Neural cell (in vitro differentiated cells): ENCODE measurements around the gene CRADD. TPM values are rescaled to one million over a fixed set of nuclear protein-coding genes. Genes with fewer than 3 reads are reported as not detected.

ENCODE experiments used
- H2AFZ ChIP-seq: fragments of 200-600, 300-800 bp; sonication (generic), shearing (Covaris generic); 2 replicates; pipeline ENCODE4 v1.6.0; 2014; ENCODE audit warnings: low read depth, mild to moderate bottlenecking, antibody characterized with exemption, low read length, moderate library complexity
- H3F3A ChIP-seq: fragments of 200-600 bp; shearing (Covaris generic); 2 replicates; pipeline ENCODE4 v1.6.1; 2016; ENCODE audit warnings: mild to moderate bottlenecking, moderate library complexity, mixed read lengths, antibody characterized with exemption, low read length; ENCODE audit not compliant: insufficient read depth, poor library complexity, severe bottlenecking
- H3K27ac ChIP-seq: fragments of 200-600, 300-800 bp; sonication (generic), shearing (Covaris generic); 2 replicates; pipeline ENCODE4 v1.5.1; 2014; ENCODE audit warnings: mild to moderate bottlenecking, low read length, moderate library complexity
- H3K27me3 ChIP-seq: fragments of 300-800, 200-600 bp; sonication (generic), shearing (Covaris generic); 2 replicates; pipeline ENCODE4 v1.6.0; 2014; ENCODE audit warnings: mild to moderate bottlenecking, low read depth, low read length, moderate library complexity; ENCODE audit not compliant: insufficient read depth
- H3K36me3 ChIP-seq: fragments of 300-800, 200-600 bp; sonication (generic), shearing (Covaris generic); 2 replicates; pipeline ENCODE4 v1.5.1; 2014; ENCODE audit warnings: mild to moderate bottlenecking, antibody characterized with exemption, low read length, moderate library complexity; ENCODE audit not compliant: insufficient read depth
- H3K4me2 ChIP-seq: fragments of 300-800, 200-600 bp; sonication (generic), shearing (Covaris generic); 2 replicates; pipeline ENCODE4 v1.6.0; 2014; ENCODE audit warnings: mild to moderate bottlenecking, low read length
- H3K4me3 ChIP-seq: fragments of 300-800, 200-600 bp; sonication (generic), shearing (Covaris generic); 2 replicates; pipeline ENCODE4 v1.5.1; 2014; ENCODE audit warnings: mild to moderate bottlenecking, low read length, moderate library complexity
- H3K79me2 ChIP-seq: fragments of 200-600 bp; shearing (Covaris generic); replicated peaks from 2 replicates; pipeline ENCODE4 v1.6.0; 2014; ENCODE audit warnings: mild to moderate bottlenecking, low read length, moderate library complexity; ENCODE audit not compliant: insufficient read depth
- H3K9ac ChIP-seq: fragments of 300-800, 200-600 bp; sonication (generic), shearing (Covaris generic); 2 replicates; pipeline ENCODE4 v1.6.1; 2016; ENCODE audit warnings: mild to moderate bottlenecking, low read length, mixed read lengths
- H3K9me2 ChIP-seq: fragments of 200-600 bp; shearing (Covaris generic); 2 replicates; pipeline ENCODE4 v1.6.1; 2016; ENCODE audit warnings: mild to moderate bottlenecking, low read length, mixed read lengths; ENCODE audit not compliant: insufficient read depth
- H3K9me3 ChIP-seq: fragments of 200-600, 300-800 bp; sonication (generic), shearing (Covaris generic); 2 replicates; pipeline ENCODE4 v1.6.1; 2016; ENCODE audit warnings: mild to moderate bottlenecking, mixed run types, low read length, moderate library complexity, mixed read lengths
- H4K20me1 ChIP-seq: fragments of 200-600 bp; shearing (Covaris generic); 2 replicates; pipeline ENCODE4 v1.6.1; 2016; ENCODE audit warnings: mild to moderate bottlenecking, mixed run types; ENCODE audit not compliant: insufficient read depth
- CTCF ChIP-seq: fragments of 450-650 bp; IDR thresholded peaks from 2 replicates; pipeline ENCODE4 v1.5.1; 2014; ENCODE audit warnings: antibody characterized with exemption, mild to moderate bottlenecking, moderate library complexity; ENCODE audit not compliant: poor library complexity, severe bottlenecking
- EP300 ChIP-seq: fragments of 450-650 bp; conservative IDR thresholded peaks from 2 replicates; pipeline ENCODE4 v1.6.1; 2014; ENCODE audit warnings: antibody characterized with exemption, mild to moderate bottlenecking, moderate library complexity; ENCODE audit not compliant: poor library complexity, severe bottlenecking
- EZH2 ChIP-seq: fragments of 200-600, 300-800 bp; shearing (Covaris generic), sonication (generic); IDR thresholded peaks from 2 replicates; pipeline ENCODE4 v1.6.1; 2014; ENCODE audit warnings: antibody characterized with exemption, low read length, borderline replicate concordance, mild to moderate bottlenecking; ENCODE audit not compliant: insufficient read depth, poor library complexity, severe bottlenecking
- MXI1 ChIP-seq: fragments of 450-650 bp; conservative IDR thresholded peaks from 2 replicates; pipeline ENCODE4 v1.6.1; 2014; ENCODE audit warnings: antibody characterized with exemption, mild to moderate bottlenecking; ENCODE audit not compliant: poor library complexity, severe bottlenecking
- POLR2AphosphoS5 ChIP-seq: IDR thresholded peaks from 2 replicates; pipeline ENCODE4 v1.6.1; 2012
- RAD21 ChIP-seq: fragments of 450-650 bp; conservative IDR thresholded peaks from 2 replicates; pipeline ENCODE4 v1.6.1; 2014; ENCODE audit warnings: antibody characterized with exemption, mild to moderate bottlenecking, moderate library complexity
- REST ChIP-seq: IDR thresholded peaks from 2 replicates; pipeline ENCODE4 v1.6.1; 2012; ENCODE audit warnings: borderline replicate concordance
- SMC3 ChIP-seq: fragments of 450-650 bp; conservative IDR thresholded peaks from 2 replicates; pipeline ENCODE4 v1.6.1; 2014; ENCODE audit warnings: antibody characterized with exemption, mild to moderate bottlenecking, moderate library complexity; ENCODE audit not compliant: poor library complexity
- TAF1 ChIP-seq: IDR thresholded peaks from 2 replicates; pipeline ENCODE4 v1.6.1; 2012; ENCODE audit warnings: low read depth
- polyA plus RNA-seq: library from polyadenylated mRNA; depleted of rRNA; stranded (reverse); fragments of >200 nt; gene quantifications from 2 replicates; pipeline ENCODE4 v1.2.3, GENCODE V29; 2014

The CRADD gene
- polyA plus RNA-seq, 1 donor from 2014 or later: 23.5 TPM

- Histone ChIP-seq H3F3A (no peaks in the 10 kb centered on the region), H3K4me3 (no peak overlapping the region), H3K9me3 (no peaks in the 10 kb centered on the region), H3K36me3 (no peaks in the 10 kb centered on the region), H3K27ac (peak overlapping the region; percentile 52), H3K79me2 (no peaks in the 10 kb centered on the region), H2AFZ (no peak overlapping the region), H3K4me2 (no peak overlapping the region), H4K20me1 (no peaks in the 10 kb centered on the region), H3K9ac (no peak overlapping the region), H3K27me3 (no peaks in the 10 kb centered on the region), H3K9me2 (no peaks in the 10 kb centered on the region)
- TF ChIP-seq REST (no peak), MXI1 (no peak), SMC3 (no peak), CTCF (no peak), EZH2 (no peak), POLR2AphosphoS5 (no peak), TAF1 (no peak), RAD21 (no peak), EP300 (no peak)
Observed at GRCh38 chr12:93802293-93802692, 125.1 kb downstream of the CRADD start.

- no peaks in the 10 kb centered on the region for H3F3A ChIP-seq
- H3K9ac ChIP-seq: no peak overlapping the region
- no peak overlapping the region for H3K4me2 ChIP-seq
- no peak overlapping the region for H2AFZ ChIP-seq
- no peaks in the 10 kb centered on the region for H4K20me1 ChIP-seq
- TF ChIP-seq CTCF: peak; percentile 67
- TF ChIP-seq POLR2AphosphoS5: no peak
- TF ChIP-seq RAD21: peak; percentile 71
- TF ChIP-seq SMC3: peak; percentile 72
- H3K36me3 ChIP-seq: no peaks in the 10 kb centered on the region
- H3K4me3 ChIP-seq: no peak overlapping the region
- peak overlapping the region; percentile 52 for H3K27ac ChIP-seq
- H3K27me3 ChIP-seq: no peaks in the 10 kb centered on the region
- H3K9me2 ChIP-seq: no peaks in the 10 kb centered on the region
- no peaks in the 10 kb centered on the region for H3K79me2 ChIP-seq
- no peaks in the 10 kb centered on the region for H3K9me3 ChIP-seq
Observed at GRCh38 chr12:93802698-93803423, 125.7 kb downstream of the CRADD start.
